Thyroid gland (tissue), 4 donors: ENCODE results near the gene CST5. TPM values are rescaled to one million over a fixed set of nuclear protein-coding genes. Genes with fewer than 3 reads are reported as not detected.

Experiments
- DNase-seq, 2 donors: peaks; one replicate each; pipeline ENCODE4 v3.0.0-alpha.2; 2019
- H3K27ac ChIP-seq, 3 donors: fragments of 200-600 bp; sonication (generic); 1 replicate in 2 of 3; 2 replicates in 1 of 3; pipeline ENCODE4 v1.5.1; 2016 to 2019; ENCODE audit warnings: mild to moderate bottlenecking in 1 of 3, moderate library complexity in 1 of 3
- H3K27me3 ChIP-seq: fragments of 200-600 bp; sonication (generic); one replicate; pipeline ENCODE4 v1.5.1; 2019
- H3K36me3 ChIP-seq, 2 donors: fragments of 200-600 bp; sonication (generic); one replicate each; pipeline ENCODE4 v1.5.1; 2016 to 2019
- H3K4me1 ChIP-seq, 2 donors: fragments of 200-600 bp; sonication (generic); one replicate each; pipeline ENCODE4 v1.5.1; 2017 to 2019
- H3K4me3 ChIP-seq, 3 donors: fragments of 200-600 bp; sonication (generic); replicated peaks in 1 of 3; 1 replicate in 2 of 3; 2 replicates in 1 of 3; pipeline ENCODE4 v1.5.1; 2016; ENCODE audit warnings: mild to moderate bottlenecking in 1 of 3
- H3K9me3 ChIP-seq: fragments of 200-600 bp; sonication (generic); one replicate; pipeline ENCODE4 v1.5.1; 2017
- CTCF ChIP-seq, 6 experiments: fragments of 200-600 bp in 3 of 6; fragments of 450-650 bp in 3 of 6; sonication (generic) in 3 of 6; IDR thresholded peaks; one replicate each; pipeline ENCODE4 v1.5.1; 2016 to 2019; ENCODE audit warnings: antibody characterized with exemption in 6 of 6, mild to moderate bottlenecking in 2 of 6, inconsistent platforms in 1 of 6, moderate library complexity in 1 of 6
- POLR2A ChIP-seq, 2 donors: fragments of 450-650 bp; IDR thresholded peaks; one replicate each; pipeline ENCODE4 v1.6.1; 2017; ENCODE audit warnings: antibody characterized with exemption in 2 of 2, mild to moderate bottlenecking in 2 of 2, moderate library complexity in 1 of 2
- WGBS, 2 donors: methylation state at CpG; one replicate each; pipeline ENCODE4 v1.1.5; 2017; 5-methylcytosine and 5-hydroxymethylcytosine counted together
- intact Hi-C: fragments of 100-400 bp; cut with DNase I; formaldehyde crosslinking; loops from one replicate; pipeline ENCODE4 v1.15.1; 2023
- total RNA-seq, 4 donors: library from RNA; depleted of rRNA; stranded (reverse); fragments of >200 nt; gene quantifications; one replicate each; pipeline ENCODE4 v1.2.3, GENCODE V29; 2016

CST5 gene
- total RNA-seq, 4 donors from 2014 or later = not detected

DNA sequence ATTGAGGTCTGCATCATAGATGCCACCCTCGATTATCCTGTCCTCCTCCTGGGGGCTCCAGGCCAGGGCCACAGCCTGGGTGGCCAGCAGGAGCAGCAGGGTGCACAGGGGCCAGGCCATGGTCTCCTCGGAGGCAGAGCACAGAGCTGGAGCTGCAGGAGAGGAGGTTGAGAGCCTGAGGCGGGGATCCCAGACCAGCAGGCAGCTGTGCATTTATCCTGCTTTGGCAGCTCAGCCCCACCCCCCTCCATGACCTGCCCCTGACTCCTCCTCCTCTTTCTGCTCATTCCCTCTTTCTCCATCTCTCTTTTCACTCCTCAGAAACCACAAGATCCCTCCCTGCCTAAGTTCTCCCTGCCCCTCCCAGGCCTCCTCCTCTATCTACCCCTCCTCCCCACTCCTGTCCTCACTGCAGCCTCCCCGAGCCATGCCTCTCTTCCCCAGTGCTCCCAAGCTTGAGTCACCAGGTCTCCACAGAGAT, 53.0 kb downstream of the CST5 start, which contains the start of gene CST2:
CST2 (minus strand) TSS at position 189 of the 481 bp plus-strand sequence; CDS start at position 120, 69 bp downstream.
- H3K4me1 ChIP-seq = no peaks in the 10 kb centered on the region
- DNase-seq = no peak
- H3K4me3 ChIP-seq = no peak within 1 kb of the TSS
- intact Hi-C loops = no loop called here
- no peak within 1 kb of the TSS for H3K27ac ChIP-seq
- no peaks in the 10 kb centered on the region for H3K36me3 ChIP-seq
- no peaks in the 10 kb centered on the region for H3K9me3 ChIP-seq
- TF ChIP-seq POLR2A (IDR thresholded peaks at IDR 0.05) = no peak
- TF ChIP-seq CTCF (IDR thresholded peaks at IDR 0.05) = no peak
- H3K27me3 ChIP-seq = no peaks in the 10 kb centered on the region
- WGBS, 2 donors = 50 to 55% methylated on average over 4 of the region's 4 CpGs

Other genes starting within 250 kb of the CST5 start
- 1,000 to 10,000 TPM in 2 of 4 donors, 100 to 1,000 TPM in 2; 638 to 1,425 (median 898) TPM for gene CST3, start 241.8 kb downstream of the CST5 start, total RNA-seq
- gene CST4, start 190.7 kb downstream of the CST5 start, total RNA-seq = 10 to 100 TPM in 1 of 4 donors, 1 to 10 TPM in 1, under 1 TPM in 1, not detected in 1; 0.89 to 13.8 (median 3.0) TPM
- gene CST1, start 128.8 kb downstream of the CST5 start, total RNA-seq = not detected
- not detected for gene CST2, start 53.0 kb downstream of the CST5 start, total RNA-seq
- 1 to 10 TPM in 3 of 4 donors, not detected in 1; 2.0 to 5.9 (median 4.8) TPM for gene GGTLC1, start 109.0 kb upstream of the CST5 start, total RNA-seq